Neural progenitor cell (in vitro differentiated cells): ENCODE measurements around the gene VCL. TPM values are rescaled to one million over a fixed set of nuclear protein-coding genes. Genes with fewer than 3 reads are reported as not detected.

ENCODE experiments used
- DNase-seq: peaks from one replicate; pipeline ENCODE4 v3.0.0-alpha.2; 2016; ENCODE audit warnings: low spot score
- H2AFZ ChIP-seq: fragments of 200-600 bp; sonication (generic); replicated peaks from 2 replicates; pipeline ENCODE4 v1.6.1; 2016; ENCODE audit warnings: antibody characterized with exemption
- H3F3A ChIP-seq: fragments of 200-600 bp; sonication (generic); 2 replicates; pipeline ENCODE4 v1.6.1; 2016; ENCODE audit warnings: antibody characterized with exemption, low read depth
- H3K27ac ChIP-seq: fragments of 200-600 bp; sonication (generic); 2 replicates; pipeline ENCODE4 v1.5.1; 2016; ENCODE audit warnings: mild to moderate bottlenecking
- H3K27me3 ChIP-seq: fragments of 200-600 bp; sonication (generic); 2 replicates; pipeline ENCODE4 v1.6.1; 2016; ENCODE audit warnings: mild to moderate bottlenecking, moderate library complexity
- H3K36me3 ChIP-seq: fragments of 200-600 bp; sonication (generic); 2 replicates; pipeline ENCODE4 v1.5.1; 2016
- H3K4me1 ChIP-seq: fragments of 200-600 bp; sonication (generic); 2 replicates; pipeline ENCODE4 v1.6.1; 2016; ENCODE audit warnings: mixed run types
- H3K4me2 ChIP-seq: fragments of 200-600 bp; sonication (generic); 2 replicates; pipeline ENCODE4 v1.6.1; 2016
- H3K4me3 ChIP-seq: fragments of 200-600 bp; sonication (generic); 2 replicates; pipeline ENCODE4 v1.5.1; 2016
- H3K79me2 ChIP-seq: fragments of 200-600 bp; sonication (generic); 2 replicates; pipeline ENCODE4 v1.6.1; 2016; ENCODE audit warnings: low read depth
- H3K9ac ChIP-seq: fragments of 200-600 bp; sonication (generic); 2 replicates; pipeline ENCODE4 v1.6.1; 2016
- H3K9me3 ChIP-seq: fragments of 200-600 bp; sonication (generic); 2 replicates; pipeline ENCODE4 v1.5.1; 2016; ENCODE audit warnings: low read depth
- H4K20me1 ChIP-seq: fragments of 200-600 bp; sonication (generic); 2 replicates; pipeline ENCODE4 v1.6.1; 2016; ENCODE audit warnings: low read depth
- H3K27ac Mint-ChIP-seq: 3 replicates; pipeline ENCODE4 v1.8.0; 2021; ENCODE audit warnings: mixed read lengths
- H3K27me3 Mint-ChIP-seq: 2 replicates; pipeline ENCODE4 v1.8.0; 2022; ENCODE audit warnings: low read depth, mild to moderate bottlenecking, inconsistent platforms, moderate library complexity, mixed read lengths; ENCODE audit not compliant: insufficient read depth
- H3K36me3 Mint-ChIP-seq: 3 replicates; pipeline ENCODE4 v1.8.0; 2021; ENCODE audit warnings: mixed read lengths
- H3K4me1 Mint-ChIP-seq: 3 replicates; pipeline ENCODE4 v1.8.0; 2021; ENCODE audit warnings: mixed read lengths
- H3K4me3 Mint-ChIP-seq: 3 replicates; pipeline ENCODE4 v1.8.0; 2021; ENCODE audit warnings: mild to moderate bottlenecking, moderate library complexity, mixed read lengths
- H3K9me3 Mint-ChIP-seq: 3 replicates; pipeline ENCODE4 v1.8.0; 2020; ENCODE audit warnings: mixed read lengths
- CTCF ChIP-seq: fragments of 200-600 bp; sonication (generic); IDR thresholded peaks from 2 replicates; pipeline ENCODE4 v1.5.1; 2017; ENCODE audit warnings: antibody characterized with exemption, mild to moderate bottlenecking
- EZH2 ChIP-seq: fragments of 200-600 bp; sonication (generic); IDR thresholded peaks from 2 replicates; pipeline ENCODE4 v1.6.1; 2017; ENCODE audit warnings: antibody characterized with exemption, mild to moderate bottlenecking, moderate library complexity
- EZH2phosphoT487 ChIP-seq: fragments of 200-600 bp; sonication (generic); IDR thresholded peaks from 2 replicates; pipeline ENCODE4 v1.6.1; 2017; ENCODE audit warnings: antibody characterized with exemption
- total RNA-seq: library from RNA; depleted of rRNA; stranded (reverse); fragments of >200 nt; gene quantifications from 2 replicates; pipeline ENCODE4 v1.2.3, GENCODE V29; 2015; ENCODE audit warnings: low replicate concordance

Gene VCL
- total RNA-seq, 1 donor from 2014 or later, result 96.9 TPM

GRCh38 chr10:73983096-73984047 is 14.5 kb upstream of the VCL start:
- peaks cover 11% of the 10 kb centered on the region for H3K4me1 ChIP-seq
- H3K36me3 Mint-ChIP-seq, result no peaks in the 10 kb centered on the region
- no peak overlapping the region for H3K9ac ChIP-seq
- no peak overlapping the region for H3K4me3 Mint-ChIP-seq
- H3K27me3 ChIP-seq, result no peaks in the 10 kb centered on the region
- no peak overlapping the region for H3K27ac ChIP-seq
- peaks cover 2% of the 10 kb centered on the region for H3K27me3 Mint-ChIP-seq
- H3K9me3 ChIP-seq, result no peaks in the 10 kb centered on the region
- no peaks in the 10 kb centered on the region for H3K9me3 Mint-ChIP-seq
- TF ChIP-seq EZH2phosphoT487 (no peak), CTCF (no peak), EZH2 (no peak)
- peaks cover 5% of the 10 kb centered on the region for H3F3A ChIP-seq
- peaks cover 15% of the 10 kb centered on the region for H3K4me1 Mint-ChIP-seq
- H3K4me2 ChIP-seq, result no peak overlapping the region
- no peak overlapping the region for H3K27ac Mint-ChIP-seq
- no peaks in the 10 kb centered on the region for H3K36me3 ChIP-seq
- H4K20me1 ChIP-seq, result no peaks in the 10 kb centered on the region
- no peak overlapping the region for H3K4me3 ChIP-seq
- peak overlapping the region; percentile 67 for H2AFZ ChIP-seq
- DNase-seq, result no peak
- no peaks in the 10 kb centered on the region for H3K79me2 ChIP-seq

- Mint-ChIP-seq H3K4me1 (peaks cover 9% of the 10 kb centered on the region), H3K36me3 (peaks cover 2% of the 10 kb centered on the region), H3K27ac (no peak overlapping the region), H3K9me3 (no peaks in the 10 kb centered on the region), H3K4me3 (no peak overlapping the region), H3K27me3 (peaks cover 2% of the 10 kb centered on the region)
- no peak for DNase-seq
- peaks cover 2% of the 10 kb centered on the region for H3K4me1 ChIP-seq
- TF ChIP-seq EZH2phosphoT487, result no peak
- no peak for TF ChIP-seq CTCF
- TF ChIP-seq EZH2, result no peak
- no peak overlapping the region for H3K27ac ChIP-seq
- H4K20me1 ChIP-seq, result no peaks in the 10 kb centered on the region
- H3K36me3 ChIP-seq, result no peaks in the 10 kb centered on the region
- no peaks in the 10 kb centered on the region for H3K79me2 ChIP-seq
- no peak overlapping the region for H3K4me3 ChIP-seq
- H2AFZ ChIP-seq, result no peak overlapping the region
- H3K9ac ChIP-seq, result no peak overlapping the region
- no peak overlapping the region for H3K4me2 ChIP-seq
- no peaks in the 10 kb centered on the region for H3K27me3 ChIP-seq
- H3K9me3 ChIP-seq, result no peaks in the 10 kb centered on the region
- H3F3A ChIP-seq, result peaks cover 3% of the 10 kb centered on the region
Observed at GRCh38 chr10:73989594-73990150, 8.2 kb upstream of the VCL start.

- Histone ChIP-seq H3K27ac (no peak overlapping the region), H3K4me3 (no peak overlapping the region), H3K4me2 (no peak overlapping the region), H3F3A (peaks cover 14% of the 10 kb centered on the region), H4K20me1 (no peaks in the 10 kb centered on the region), H3K4me1 (peaks cover 10% of the 10 kb centered on the region), H3K36me3 (no peaks in the 10 kb centered on the region), H3K9ac (no peak overlapping the region), H3K9me3 (no peaks in the 10 kb centered on the region), H3K79me2 (no peaks in the 10 kb centered on the region), H3K27me3 (no peaks in the 10 kb centered on the region), H2AFZ (no peak overlapping the region)
- peaks cover 2% of the 10 kb centered on the region for H3K36me3 Mint-ChIP-seq
- no peak for TF ChIP-seq EZH2phosphoT487
- no peak for TF ChIP-seq CTCF
- no peak for TF ChIP-seq EZH2
- peaks cover 19% of the 10 kb centered on the region for H3K4me1 Mint-ChIP-seq
- H3K9me3 Mint-ChIP-seq, result no peaks in the 10 kb centered on the region
- H3K4me3 Mint-ChIP-seq, result no peak overlapping the region
- no peak for DNase-seq
- H3K27me3 Mint-ChIP-seq, result peaks cover 2% of the 10 kb centered on the region
- no peak overlapping the region for H3K27ac Mint-ChIP-seq
Observed at GRCh38 chr10:73991203-73991883, 6.6 kb upstream of the VCL start.
